ENCODE results near the gene TTLL13.
"Not testable (repeated sequence)": the region's sequence is repeated elsewhere in the genome, so short reads cannot be mapped to it uniquely, and the experiment has no call there.

The TTLL13 gene

GRCh38 chr15:90257776-90258175 is 8.4 kb downstream of the TTLL13 start:
- no peak for DNase-seq (ENCODE audit: insufficient read length, low spot score)
- no peak for FAIRE-seq

GRCh38 chr15:90259524-90259923 is 10.2 kb downstream of the TTLL13 start:
- TF ChIP-seq SPI1 (IDR thresholded peaks at IDR 0.05; ENCODE audit: low read depth, low read length) (no peak), POLR2AphosphoS5 (IDR thresholded peaks at IDR 0.05; ENCODE audit: low read depth, low read length) (no peak), PAX5 (IDR thresholded peaks at IDR 0.05; ENCODE audit: insufficient read depth, low read length, severe bottlenecking) (no peak)
- DNase-seq (ENCODE audit: insufficient read length, low spot score) (no peak), FAIRE-seq (peak; percentile 43)

More at GRCh38 chr15:90257776-90258175, 8.4 kb downstream of the TTLL13 start:
- no peak for TF ChIP-seq POLR2AphosphoS5 (IDR thresholded peaks at IDR 0.05; ENCODE audit: low read depth, low read length)
- no peak for TF ChIP-seq PAX5 (IDR thresholded peaks at IDR 0.05; ENCODE audit: insufficient read depth, low read length, severe bottlenecking)
- no peak for TF ChIP-seq TAF1 (IDR thresholded peaks at IDR 0.05; ENCODE audit: low read depth, low read length)
- no peak for TF ChIP-seq SPI1 (IDR thresholded peaks at IDR 0.05; ENCODE audit: low read depth, low read length)
- TF ChIP-seq POU2F2 (IDR thresholded peaks at IDR 0.05; ENCODE audit: low read depth, low read length): no peak
- TF ChIP-seq POLR2A (IDR thresholded peaks at IDR 0.05; ENCODE audit: low read depth, low read length): no peak

- FAIRE-seq: not testable (repeated sequence)
These were observed 11.4 kb downstream of the TTLL13 start for GRCh38 chr15:90260731-90261130.

GRCh38 chr15:90261811-90262210 is 12.5 kb downstream of the TTLL13 start:
- no peak for DNase-seq (ENCODE audit: insufficient read length, low spot score)
- FAIRE-seq: no peak
- no peak for TF ChIP-seq TAF1 (IDR thresholded peaks at IDR 0.05; ENCODE audit: low read depth, low read length)
- TF ChIP-seq PAX5 (IDR thresholded peaks at IDR 0.05; ENCODE audit: insufficient read depth, low read length, severe bottlenecking): no peak
- no peak for TF ChIP-seq SPI1 (IDR thresholded peaks at IDR 0.05; ENCODE audit: low read depth, low read length)
- TF ChIP-seq POLR2AphosphoS5 (IDR thresholded peaks at IDR 0.05; ENCODE audit: low read depth, low read length): no peak
- no peak for TF ChIP-seq POU2F2 (IDR thresholded peaks at IDR 0.05; ENCODE audit: low read depth, low read length)
- no peak for TF ChIP-seq POLR2A (IDR thresholded peaks at IDR 0.05; ENCODE audit: low read depth, low read length)

More at GRCh38 chr15:90260731-90261130, 11.4 kb downstream of the TTLL13 start:
- not testable (repeated sequence) for DNase-seq (ENCODE audit: insufficient read length, low spot score)

- no peak for FAIRE-seq
- TF ChIP-seq SPI1 (IDR thresholded peaks at IDR 0.05; ENCODE audit: low read depth, low read length) (no peak), POU2F2 (IDR thresholded peaks at IDR 0.05; ENCODE audit: low read depth, low read length) (no peak), TAF1 (IDR thresholded peaks at IDR 0.05; ENCODE audit: low read depth, low read length) (no peak), POLR2A (IDR thresholded peaks at IDR 0.05; ENCODE audit: low read depth, low read length) (no peak), PAX5 (IDR thresholded peaks at IDR 0.05; ENCODE audit: insufficient read depth, low read length, severe bottlenecking) (no peak), POLR2AphosphoS5 (IDR thresholded peaks at IDR 0.05; ENCODE audit: low read depth, low read length) (no peak)
These were observed 13.1 kb downstream of the TTLL13 start for GRCh38 chr15:90262426-90262825.

GRCh38 chr15:90264671-90265070 is 15.3 kb downstream of the TTLL13 start:
- no peak for TF ChIP-seq TAF1 (IDR thresholded peaks at IDR 0.05; ENCODE audit: low read depth, low read length)
- FAIRE-seq (no peak), DNase-seq (ENCODE audit: insufficient read length, low spot score) (no peak)

More at GRCh38 chr15:90262426-90262825, 13.1 kb downstream of the TTLL13 start:
- no peak for DNase-seq (ENCODE audit: insufficient read length, low spot score)

GRCh38 chr15:90265271-90266060 is 16.1 kb downstream of the TTLL13 start, which contains the start of gene NGRN:
Gene NGRN, plus strand, starts transcription at chr15:90265672. Its CDS starts 41 bp downstream, at chr15:90265713.
- peak; percentile 95 for TF ChIP-seq TAF1 (IDR thresholded peaks at IDR 0.05; ENCODE audit: low read depth, low read length)
- TF ChIP-seq POU2F2 (IDR thresholded peaks at IDR 0.05; ENCODE audit: low read depth, low read length): peak; percentile 51; the same call in 1 of the 2 replicates
- no peak for TF ChIP-seq PAX5 (IDR thresholded peaks at IDR 0.05; ENCODE audit: insufficient read depth, low read length, severe bottlenecking)
- TF ChIP-seq POLR2A (IDR thresholded peaks at IDR 0.05; ENCODE audit: low read depth, low read length): peak; percentile 98
- peak; percentile 97 for TF ChIP-seq POLR2AphosphoS5 (IDR thresholded peaks at IDR 0.05; ENCODE audit: low read depth, low read length)
- peak; percentile 61 for TF ChIP-seq SPI1 (IDR thresholded peaks at IDR 0.05; ENCODE audit: low read depth, low read length)
- peak; percentile 97 for FAIRE-seq
- DNase-seq (ENCODE audit: insufficient read length, low spot score): peak; percentile 73

GRCh38 chr15:90266061-90266431 is 16.7 kb downstream of the TTLL13 start:
- FAIRE-seq: no peak
- DNase-seq (ENCODE audit: insufficient read length, low spot score): no peak
- TF ChIP-seq POLR2A (IDR thresholded peaks at IDR 0.05; ENCODE audit: low read depth, low read length) (no peak), POU2F2 (IDR thresholded peaks at IDR 0.05; ENCODE audit: low read depth, low read length) (no peak), POLR2AphosphoS5 (IDR thresholded peaks at IDR 0.05; ENCODE audit: low read depth, low read length) (no peak), SPI1 (IDR thresholded peaks at IDR 0.05; ENCODE audit: low read depth, low read length) (no peak), TAF1 (IDR thresholded peaks at IDR 0.05; ENCODE audit: low read depth, low read length) (no peak), PAX5 (IDR thresholded peaks at IDR 0.05; ENCODE audit: insufficient read depth, low read length, severe bottlenecking) (no peak)

- no peak for TF ChIP-seq SPI1 (IDR thresholded peaks at IDR 0.05; ENCODE audit: low read depth, low read length)
- no peak for TF ChIP-seq POU2F2 (IDR thresholded peaks at IDR 0.05; ENCODE audit: low read depth, low read length)
- TF ChIP-seq POLR2AphosphoS5 (IDR thresholded peaks at IDR 0.05; ENCODE audit: low read depth, low read length): no peak
- TF ChIP-seq PAX5 (IDR thresholded peaks at IDR 0.05; ENCODE audit: insufficient read depth, low read length, severe bottlenecking): no peak
- no peak for TF ChIP-seq TAF1 (IDR thresholded peaks at IDR 0.05; ENCODE audit: low read depth, low read length)
- no peak for TF ChIP-seq POLR2A (IDR thresholded peaks at IDR 0.05; ENCODE audit: low read depth, low read length)
- no peak for FAIRE-seq
- no peak for DNase-seq (ENCODE audit: insufficient read length, low spot score)
These were observed 17.1 kb downstream of the TTLL13 start for GRCh38 chr15:90266485-90266884.

- TF ChIP-seq POLR2A (IDR thresholded peaks at IDR 0.05; ENCODE audit: low read depth, low read length) (no peak), POLR2AphosphoS5 (IDR thresholded peaks at IDR 0.05; ENCODE audit: low read depth, low read length) (no peak), PAX5 (IDR thresholded peaks at IDR 0.05; ENCODE audit: insufficient read depth, low read length, severe bottlenecking) (no peak), SPI1 (IDR thresholded peaks at IDR 0.05; ENCODE audit: low read depth, low read length) (no peak), TAF1 (IDR thresholded peaks at IDR 0.05; ENCODE audit: low read depth, low read length) (no peak), POU2F2 (IDR thresholded peaks at IDR 0.05; ENCODE audit: low read depth, low read length) (no peak)
- DNase-seq (ENCODE audit: insufficient read length, low spot score) (no peak), FAIRE-seq (no peak)
These were observed 19.1 kb downstream of the TTLL13 start for GRCh38 chr15:90268415-90268814.

All from GM12891 (cell line).